HG03196 (cell line): ENCODE results near the gene IL19.
"Not testable (repeated sequence)": the region's sequence is repeated elsewhere in the genome, so short reads cannot be mapped to it uniquely, and the experiment has no call there.

Experiments used
- ATAC-seq: cut with Tn5 transposase; IDR thresholded peaks from one replicate; pipeline ENCODE4 v1.9.1; 2021; ENCODE audit not compliant: unreplicated experiment

The IL19 gene

DNA sequence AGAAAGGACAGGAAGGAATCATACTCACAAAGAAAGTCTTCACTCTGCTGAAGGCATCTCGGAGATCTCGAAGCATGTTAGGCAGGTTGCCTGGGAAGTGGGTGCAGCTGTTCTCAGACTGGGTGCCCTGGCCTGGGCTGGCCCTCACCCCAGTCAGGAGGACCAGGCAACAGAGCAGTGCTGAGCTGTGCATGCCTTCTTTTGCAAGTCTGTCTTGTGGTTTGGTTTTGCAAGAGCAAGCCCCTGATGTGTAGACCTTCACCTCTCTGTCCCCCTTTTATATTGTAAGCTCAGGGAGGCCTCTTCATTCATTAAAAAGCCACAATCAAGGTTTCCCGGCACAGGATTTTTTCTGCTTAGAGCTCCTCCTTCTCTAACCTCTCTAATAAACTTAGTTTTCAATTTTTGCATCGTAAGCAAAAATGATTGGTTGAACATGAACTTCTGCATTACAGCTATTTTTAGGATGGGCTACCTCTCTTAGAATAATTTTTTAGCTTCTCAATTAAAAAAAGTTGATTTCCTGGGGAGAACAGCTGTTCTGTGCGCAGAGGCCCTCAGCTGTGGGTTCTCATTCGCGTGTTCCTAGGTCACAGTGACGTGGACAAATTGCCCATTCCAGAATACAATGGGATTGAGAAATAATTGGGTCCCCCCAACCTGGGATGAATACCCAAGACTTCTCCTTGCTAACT, 1.8 kb downstream of the IL19 start, which contains the start of gene IL10:
IL10 (minus strand) TSS at position 252 of the 695 bp plus-strand sequence; CDS start at position 193, 59 bp downstream.
- ATAC-seq = no peak

DNA sequence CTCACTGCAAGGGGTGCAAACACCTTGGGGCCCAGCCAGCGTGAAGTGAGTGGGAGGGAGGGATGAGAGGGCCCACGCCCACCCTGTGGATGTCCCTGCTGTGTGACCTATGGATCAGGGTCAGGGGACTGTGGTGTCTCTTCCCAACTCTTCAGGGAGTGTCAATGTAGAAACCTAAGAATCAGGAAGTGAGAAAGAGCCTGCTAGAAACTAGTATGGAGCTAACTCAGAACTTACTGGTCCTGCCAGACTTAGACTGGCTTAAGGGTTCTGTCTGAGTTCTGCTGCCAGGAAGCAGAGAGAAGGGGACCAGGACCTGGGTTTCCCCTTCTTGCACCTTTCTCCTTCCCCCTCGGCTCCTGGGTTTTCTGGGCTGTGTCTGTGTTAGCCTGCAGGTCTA, 3.5 kb downstream of the IL19 start:
- ATAC-seq = no peak

DNA sequence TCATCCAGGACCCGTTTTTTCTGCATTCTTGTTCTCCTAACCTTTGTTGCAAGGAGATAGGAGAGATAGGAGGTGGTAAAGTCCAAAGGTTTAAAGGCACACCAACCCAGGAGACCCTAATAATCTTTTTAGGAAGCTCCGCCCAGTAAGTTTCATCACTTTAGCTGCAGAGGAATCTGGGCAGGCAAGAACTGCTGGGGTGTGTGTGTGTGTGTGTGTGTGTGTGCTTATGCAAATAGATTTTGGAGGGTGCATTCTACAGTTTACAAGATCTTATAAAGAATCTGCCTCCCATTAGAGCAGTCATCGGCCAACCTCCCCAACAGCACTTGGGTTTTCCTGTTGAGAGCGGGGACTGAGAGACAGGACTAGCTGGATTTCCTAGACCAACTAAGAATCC, 5.7 kb downstream of the IL19 start:
- no peak for ATAC-seq

DNA sequence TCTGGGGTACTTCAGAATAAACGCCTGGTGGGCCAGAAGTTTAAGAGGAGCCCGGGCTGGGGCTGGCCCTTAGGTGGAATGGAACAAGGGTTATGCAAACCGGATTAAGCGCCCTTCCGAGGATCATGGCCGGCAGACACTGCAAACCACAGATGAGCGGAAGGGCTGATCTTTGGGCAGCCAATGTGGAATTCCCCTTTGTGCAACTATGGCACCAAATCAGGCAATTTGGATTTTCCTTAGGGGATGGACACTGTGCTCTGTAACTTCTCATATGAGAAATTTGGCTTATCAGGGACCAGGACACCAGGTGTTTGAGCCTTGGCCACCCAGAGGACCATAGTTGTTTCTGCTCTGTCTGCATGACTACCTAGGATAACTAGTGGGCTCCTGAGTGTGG, 7.5 kb downstream of the IL19 start:
- ATAC-seq = no peak

DNA sequence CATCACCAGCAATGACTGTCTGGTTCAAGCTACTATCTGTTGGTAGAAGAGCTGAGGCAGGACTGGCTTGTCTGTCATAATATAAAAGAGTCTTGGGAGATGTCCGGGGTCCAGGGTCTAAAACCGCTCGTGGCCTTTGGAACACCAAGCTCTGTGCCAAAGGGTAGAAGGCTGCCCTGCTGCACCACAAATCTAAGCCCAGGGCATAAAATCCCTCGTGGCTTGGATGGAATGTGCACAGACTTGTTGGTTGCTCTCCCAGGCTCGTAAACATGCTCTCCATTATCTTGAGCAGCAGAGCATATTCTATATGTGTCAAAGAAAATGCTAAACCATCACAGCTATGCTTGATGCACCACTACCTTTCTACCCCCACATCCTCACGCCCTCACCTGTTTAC, 8.3 kb downstream of the IL19 start:
- ATAC-seq = not testable (repeated sequence)

DNA sequence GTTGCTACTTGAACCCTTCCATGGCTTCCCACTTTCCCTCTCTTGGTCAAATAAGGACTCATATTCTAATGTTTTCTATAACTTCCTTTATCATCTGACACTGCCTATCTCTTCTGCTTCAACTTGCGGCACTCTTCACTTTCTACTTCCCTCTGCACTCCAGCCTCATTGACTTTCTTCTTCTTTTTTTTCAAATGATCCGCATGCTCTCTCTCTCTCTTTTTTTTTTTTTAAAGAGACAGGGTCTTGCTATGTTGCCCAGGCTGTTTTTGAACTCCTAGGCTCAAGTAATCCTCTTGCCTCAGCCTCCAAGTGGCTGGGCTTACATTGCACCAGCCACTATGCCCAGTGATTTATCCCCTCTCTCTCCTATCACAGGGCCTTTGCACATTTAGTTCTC, 9.1 kb downstream of the IL19 start:
- no peak for ATAC-seq

DNA sequence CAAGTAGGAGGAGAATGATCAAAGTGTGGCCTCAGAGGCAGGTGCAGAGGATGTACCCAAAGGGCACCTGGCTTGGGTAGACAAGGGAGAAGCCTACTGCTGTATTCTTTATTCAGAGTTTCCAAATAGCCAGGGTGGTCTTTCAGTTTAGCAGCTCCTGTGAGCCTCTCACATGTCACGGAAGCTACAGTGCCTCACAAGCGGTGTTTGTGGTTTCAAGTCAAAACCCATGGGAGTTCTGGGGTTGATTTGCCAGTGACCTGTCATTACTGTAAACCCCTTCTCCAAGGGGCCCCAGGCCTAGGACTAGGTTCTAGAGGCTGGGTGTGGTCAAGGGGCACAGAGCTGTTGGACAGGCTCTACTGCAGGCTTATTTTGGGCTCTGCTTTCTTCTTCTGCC, 11.9 kb downstream of the IL19 start:
- ATAC-seq = peak; percentile 64

DNA sequence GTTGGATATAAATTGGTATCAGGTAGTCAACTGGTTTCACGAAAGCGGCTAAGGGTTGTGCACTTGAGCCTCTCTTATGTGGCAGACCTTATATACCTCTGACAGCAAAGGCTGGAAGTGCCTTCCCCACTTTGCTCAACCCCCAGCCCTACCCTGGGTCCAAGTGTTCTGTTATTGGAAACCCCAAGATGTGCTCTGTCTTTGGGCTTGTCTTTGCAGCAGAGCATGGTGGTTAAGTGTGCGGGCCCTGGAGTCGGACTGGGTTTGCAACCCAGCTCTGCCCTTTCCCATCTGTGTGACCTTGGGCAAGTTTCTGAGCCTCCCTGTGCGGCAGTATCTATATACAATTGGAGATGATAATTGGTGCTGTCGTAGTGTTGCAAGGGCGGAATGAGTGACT, 12.9 kb downstream of the IL19 start:
- no peak for ATAC-seq

DNA sequence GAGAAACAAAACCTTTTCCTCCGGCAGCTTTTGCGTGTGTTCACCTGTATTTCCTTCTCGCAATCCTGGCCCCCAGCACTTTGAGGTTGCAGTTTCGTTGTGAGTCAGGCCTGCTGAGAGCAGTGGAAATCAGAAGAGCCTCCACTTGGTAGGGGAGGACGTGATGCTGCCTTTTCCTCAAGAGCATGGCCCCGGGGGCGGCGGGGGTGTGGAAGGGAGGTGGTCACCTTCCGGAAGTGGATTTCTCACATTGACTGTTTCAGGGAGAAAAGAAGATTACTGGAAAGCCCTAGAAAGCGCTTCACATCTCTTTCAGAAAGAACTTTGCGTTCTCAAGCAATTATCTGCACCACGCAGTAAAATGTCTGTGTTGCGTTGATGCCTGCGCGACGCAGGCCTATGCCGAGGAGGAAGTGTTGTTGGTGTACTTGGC, 13.9 kb downstream of the IL19 start:
- ATAC-seq = peak; percentile 51

DNA sequence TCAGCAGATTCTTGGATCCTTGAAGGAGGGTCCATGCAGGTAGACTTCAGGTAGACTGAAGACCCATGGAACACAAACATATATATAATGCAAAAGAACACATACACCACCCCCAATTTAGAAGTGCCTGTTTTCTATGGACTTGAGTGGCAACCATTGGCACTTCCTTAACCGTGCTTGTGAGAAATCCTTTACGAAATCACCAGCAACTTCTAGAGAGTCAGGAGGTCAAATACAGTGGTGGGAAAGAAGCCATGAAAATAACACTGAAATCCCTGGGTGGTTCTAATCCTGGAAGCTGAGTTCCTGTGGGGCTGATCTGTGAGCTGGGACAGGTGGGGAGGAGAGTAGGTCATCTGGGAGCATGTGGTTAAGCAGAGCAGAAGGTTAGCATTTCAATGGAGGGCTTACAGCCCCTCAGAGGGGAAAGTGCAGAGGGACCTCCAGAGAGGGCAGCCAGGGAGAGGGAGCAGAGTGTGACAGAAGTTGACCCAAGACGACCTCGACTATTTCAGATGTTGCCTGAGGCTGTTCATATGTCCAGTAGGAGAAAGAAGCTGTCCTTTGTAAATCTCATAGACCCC, 14.7 kb downstream of the IL19 start:
- no peak for ATAC-seq

DNA sequence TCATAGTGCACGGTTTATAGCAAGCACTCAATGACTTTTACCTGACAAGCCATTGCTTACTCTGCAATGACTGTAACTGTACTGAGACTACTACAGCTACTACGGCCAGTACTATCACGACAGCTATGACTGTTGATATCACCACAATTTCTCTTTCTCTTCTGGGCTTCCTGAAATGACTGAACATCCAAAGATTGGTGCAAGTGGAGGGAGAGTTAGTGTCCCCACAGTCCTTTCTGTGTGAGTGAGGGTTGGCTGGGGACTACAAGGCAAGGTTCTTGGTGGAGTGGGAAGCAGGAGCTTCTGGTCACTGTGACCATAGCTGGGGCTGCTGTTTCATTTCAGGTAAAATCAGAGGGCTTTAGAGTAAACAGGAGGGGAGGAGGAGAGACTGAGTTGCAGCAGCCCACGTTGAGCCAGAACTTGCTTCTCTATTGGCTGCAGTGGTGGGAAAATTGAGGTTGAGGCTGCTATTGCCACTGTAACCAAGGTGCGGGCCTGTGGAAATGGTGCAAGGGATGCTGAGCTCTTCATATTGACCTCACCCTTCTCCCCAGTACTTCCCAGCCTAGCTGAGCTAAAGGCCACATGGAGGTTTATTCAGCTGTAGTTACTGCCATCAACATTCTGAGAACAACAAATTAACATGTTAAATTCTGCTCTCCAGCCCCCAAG, 15.8 kb downstream of the IL19 start:
- ATAC-seq = no peak

DNA sequence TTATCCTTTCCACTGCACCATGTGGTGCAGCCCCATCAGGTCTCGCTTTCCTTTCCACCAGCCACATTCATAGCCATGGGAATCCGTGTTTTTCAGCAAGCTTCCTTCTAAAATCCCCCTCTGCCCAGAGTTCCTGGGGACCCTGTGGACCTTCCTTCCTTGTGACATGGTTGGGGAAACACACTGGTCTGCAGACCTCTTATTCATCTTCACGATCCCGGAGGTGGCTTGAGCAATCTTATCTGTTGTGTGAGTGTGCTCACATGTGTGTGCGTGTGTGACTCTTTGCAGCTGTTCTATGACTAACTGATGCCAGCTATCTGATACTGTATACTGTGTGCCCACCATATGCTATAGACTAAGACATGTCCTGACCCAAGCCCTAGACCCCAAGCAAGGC, 17.3 kb downstream of the IL19 start:
- no peak for ATAC-seq

DNA sequence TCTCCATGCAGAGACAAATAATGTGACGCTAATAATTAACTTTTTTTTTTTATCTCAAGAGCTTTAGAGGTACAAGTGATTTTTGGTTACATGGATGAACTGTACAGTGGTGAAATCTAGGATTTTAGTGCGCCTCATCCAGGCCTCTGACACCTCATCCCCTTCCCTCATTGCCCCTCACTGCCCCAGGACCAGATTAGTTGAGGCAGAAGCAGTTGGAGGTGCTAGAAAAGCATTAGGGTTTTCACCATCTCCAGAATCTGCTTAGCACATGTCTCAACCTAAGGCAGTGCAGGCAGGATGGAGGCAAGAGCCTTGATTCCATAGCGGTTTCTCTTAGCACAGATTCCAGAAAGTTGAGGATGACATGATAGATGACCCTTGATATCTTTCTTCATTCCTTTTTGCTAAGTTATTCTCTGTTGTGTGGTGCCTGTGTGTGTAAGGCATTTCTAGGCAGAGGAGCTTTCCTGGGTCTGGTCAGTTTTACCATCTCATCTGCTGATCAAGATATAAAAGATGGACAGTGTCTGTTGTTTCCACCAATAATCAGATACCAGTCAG, 18.0 kb downstream of the IL19 start:
- ATAC-seq = no peak

DNA sequence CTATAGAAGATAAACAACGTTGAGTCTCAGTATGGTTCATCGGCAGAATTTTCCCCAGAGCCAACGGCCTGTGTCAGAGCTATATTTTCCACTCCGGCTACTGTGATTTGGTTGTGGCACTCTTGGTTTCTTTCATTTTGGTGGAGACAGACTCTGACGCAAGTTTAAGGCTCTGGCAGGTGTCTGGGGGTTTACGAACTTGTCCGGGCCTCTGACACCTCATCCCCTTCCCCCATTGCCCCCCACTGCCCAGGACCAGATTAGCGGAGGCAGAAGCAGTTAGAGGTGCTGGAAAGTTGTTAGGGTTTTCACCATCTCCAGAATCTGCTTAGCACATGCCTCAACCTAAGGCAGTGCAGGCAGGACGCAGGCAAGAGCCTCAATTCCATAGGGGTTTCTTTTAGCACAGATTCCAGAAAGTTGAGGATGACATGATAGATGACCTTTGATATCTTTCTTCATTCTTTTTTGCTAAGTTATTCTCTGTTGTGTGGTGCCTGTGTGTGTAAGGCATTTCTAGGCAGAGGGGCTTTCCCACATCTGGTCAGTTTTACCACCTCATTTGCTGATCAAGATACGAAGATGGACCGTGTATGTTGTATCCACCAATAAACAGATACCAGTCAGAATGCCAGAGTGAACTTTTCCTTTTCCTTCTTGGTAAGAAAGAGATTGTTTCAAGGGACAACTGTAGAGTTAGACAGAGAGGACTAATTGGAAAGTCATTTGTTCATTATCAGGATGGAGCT, 20.1 kb downstream of the IL19 start:
- ATAC-seq = no peak

DNA sequence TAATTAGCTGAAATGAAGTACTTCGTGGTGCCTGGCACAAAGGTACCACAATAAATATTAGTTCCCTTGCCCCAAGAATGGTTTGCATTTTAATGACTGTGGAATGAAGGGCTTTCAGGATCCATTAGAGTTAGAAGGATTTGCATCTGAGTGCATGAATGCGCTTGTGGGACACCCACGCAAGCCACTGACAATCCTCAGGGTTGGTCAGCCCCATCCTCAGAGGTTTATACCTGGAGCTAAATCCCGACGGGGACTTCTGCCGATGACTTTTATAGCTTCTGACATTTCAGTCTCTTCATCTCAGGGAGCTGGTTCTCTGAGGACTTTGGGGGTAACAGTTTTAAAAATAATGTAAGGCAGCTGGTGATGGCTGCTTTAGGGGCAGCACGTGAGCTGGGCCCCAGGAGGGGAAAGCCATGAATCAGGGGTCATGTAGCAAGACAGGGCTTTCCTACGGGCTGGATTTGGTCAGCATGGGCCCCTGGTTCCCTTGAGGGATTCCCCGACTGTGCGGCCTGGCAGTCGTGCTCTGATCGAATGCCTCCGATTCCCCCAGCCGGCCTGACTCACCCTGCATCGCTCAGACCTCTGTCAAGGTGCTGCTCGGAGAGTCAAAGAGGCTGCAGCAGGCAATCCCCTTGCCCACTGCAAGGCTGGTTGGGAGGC, 22.5 kb downstream of the IL19 start:
- peak; percentile 46 for ATAC-seq

DNA sequence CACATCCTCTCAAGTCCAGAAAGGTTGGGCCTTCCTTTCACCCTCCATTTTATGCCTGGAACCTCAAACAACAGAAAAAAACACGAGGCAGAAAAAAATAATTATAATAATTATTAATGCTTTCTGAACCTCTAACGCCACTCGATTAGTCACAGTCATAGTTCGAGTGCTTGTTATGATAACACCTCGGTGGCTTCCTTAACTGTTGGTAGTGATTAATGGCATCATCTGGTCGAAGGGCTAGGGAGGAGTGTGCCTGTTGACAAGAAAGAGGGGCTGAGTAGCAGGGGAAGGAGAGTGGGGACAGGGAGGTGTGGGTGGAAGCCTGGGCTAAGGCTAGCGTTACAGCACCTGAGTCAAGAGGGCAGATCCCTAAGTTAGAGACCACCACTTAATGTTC, 23.0 kb downstream of the IL19 start:
- ATAC-seq = no peak

DNA sequence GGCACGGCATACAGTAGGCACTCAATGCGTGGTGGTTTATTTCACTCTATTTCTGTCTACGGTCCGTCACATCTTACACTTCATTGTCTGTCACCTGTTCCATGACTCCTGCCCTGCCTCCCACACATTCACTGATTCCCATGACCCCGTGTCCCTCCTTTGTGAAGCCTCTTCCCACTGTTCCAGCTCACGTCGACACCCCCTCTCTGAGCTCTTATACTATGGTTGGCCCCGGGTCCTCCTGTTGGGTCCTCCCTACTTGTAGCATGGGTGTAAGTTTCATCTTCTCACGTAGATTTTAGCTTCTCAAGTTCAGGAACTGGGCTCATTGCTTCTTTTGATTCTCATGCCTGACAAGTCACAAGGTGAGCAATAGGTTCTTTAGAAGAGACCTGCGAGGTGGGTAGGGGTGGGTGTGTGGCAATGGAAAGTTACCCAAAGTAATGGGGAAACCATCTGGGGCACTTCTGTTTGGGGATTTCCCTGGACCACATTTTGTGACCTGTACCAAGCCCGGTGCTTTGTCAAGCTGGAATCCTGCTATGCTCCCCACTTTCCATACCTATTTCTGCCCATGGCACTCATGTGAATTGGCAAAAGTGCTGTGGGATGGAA, 23.8 kb downstream of the IL19 start:
- ATAC-seq = no peak

DNA sequence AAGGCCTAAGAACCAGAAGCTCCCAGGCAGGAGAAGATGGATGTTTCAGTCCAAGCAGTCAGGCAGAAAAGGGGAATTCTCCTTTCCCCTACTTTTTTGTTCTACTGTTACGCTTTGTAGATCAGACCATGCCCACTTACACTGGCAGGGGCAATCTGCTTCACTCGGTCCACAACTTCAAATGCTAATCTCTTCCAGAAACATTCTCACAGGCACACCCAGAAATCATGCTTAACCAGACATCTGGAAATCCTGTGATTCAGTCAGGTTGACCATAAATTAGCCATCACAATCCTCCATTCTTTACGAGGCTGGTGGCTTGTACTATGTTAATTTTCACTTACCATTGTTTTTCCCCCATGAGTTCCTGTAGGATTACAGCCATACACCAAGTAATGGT, 25.5 kb downstream of the IL19 start:
- ATAC-seq = no peak

DNA sequence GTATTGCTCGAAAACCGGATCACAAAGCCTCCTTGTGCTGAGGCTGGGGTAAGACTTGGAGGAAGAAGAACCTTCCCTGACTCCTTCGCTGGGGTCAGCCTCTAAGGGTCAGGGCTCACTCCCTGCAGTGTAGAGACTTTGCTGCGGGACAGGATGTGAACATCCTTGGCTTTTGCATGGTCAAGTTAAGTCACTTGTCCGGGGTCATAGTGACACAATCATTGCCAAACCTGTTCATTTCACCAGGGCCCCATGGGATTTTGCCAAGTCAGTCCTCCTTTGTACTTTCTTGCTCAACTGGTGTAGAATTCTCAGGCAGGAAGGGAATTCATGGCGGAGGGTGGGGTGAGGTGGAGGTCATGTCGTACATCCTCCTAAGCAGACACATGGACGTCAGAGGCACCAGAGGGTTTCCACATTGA, 26.4 kb downstream of the IL19 start:
- ATAC-seq = no peak
